ENCODE results near the gene PCGF2. TPM values are rescaled to one million over a fixed set of nuclear protein-coding genes. Genes with fewer than 3 reads are reported as not detected.

The PCGF2 gene
- polyA plus RNA-seq, 1 donor = 27.7 TPM

Other genes with a start within 250 kb of the PCGF2 start
- gene SRCIN1, start 142.4 kb downstream of the PCGF2 start, polyA plus RNA-seq = 7.6 TPM
- gene EPOP, start 73.4 kb downstream of the PCGF2 start, polyA plus RNA-seq = 0.57 TPM
- 98.2 TPM for gene MLLT6, start 43.1 kb downstream of the PCGF2 start, polyA plus RNA-seq
- gene CISD3, start 18.0 kb downstream of the PCGF2 start, polyA plus RNA-seq = 47.7 TPM
- gene PSMB3, start 4.4 kb upstream of the PCGF2 start, polyA plus RNA-seq = 117 TPM
- gene PIP4K2B, start 51.2 kb upstream of the PCGF2 start, polyA plus RNA-seq = 33.4 TPM
- 20.1 TPM for gene CWC25, start 77.0 kb upstream of the PCGF2 start, polyA plus RNA-seq
- 2,763 TPM for gene RPL23, start 105.4 kb upstream of the PCGF2 start, polyA plus RNA-seq
- 244 TPM for gene LASP1, start 121.7 kb upstream of the PCGF2 start, polyA plus RNA-seq
- not detected for gene FBXO47, start 219.1 kb upstream of the PCGF2 start, polyA plus RNA-seq

All from large intestine (tissue), 1 donor.